Activated effector memory CD4-positive, alpha-beta T cell treated with anti-CD3 and anti-CD28 coated beads, Interleukin-2, amount 50 U/mL, for 16 hours (primary cell): Measurements from ENCODE around the gene NFIX.

ENCODE experiments used
- DNase-seq: peaks from one replicate; pipeline ENCODE4 v3.0.0-alpha.2; 2020

Gene NFIX

DNA sequence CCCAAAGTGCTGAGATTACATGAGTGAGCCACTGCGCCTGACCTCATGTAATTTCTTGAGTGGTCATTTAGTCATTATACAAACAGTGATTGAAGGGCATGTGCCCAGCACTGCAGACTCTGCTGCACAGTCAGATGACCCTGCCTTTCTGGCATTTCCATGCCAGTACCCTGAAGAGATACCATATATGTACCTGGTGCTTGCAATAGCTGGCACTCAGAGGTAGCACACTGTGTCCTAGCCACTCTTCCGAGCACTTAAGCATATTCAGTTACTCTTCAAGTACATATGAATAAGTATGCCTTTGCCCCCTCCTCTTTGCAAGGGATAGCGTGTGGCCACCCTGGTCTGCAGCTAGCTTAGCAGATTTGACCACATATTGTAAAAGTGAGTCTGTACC, 139.4 kb downstream of the NFIX start:
- DNase-seq: no peak

DNA sequence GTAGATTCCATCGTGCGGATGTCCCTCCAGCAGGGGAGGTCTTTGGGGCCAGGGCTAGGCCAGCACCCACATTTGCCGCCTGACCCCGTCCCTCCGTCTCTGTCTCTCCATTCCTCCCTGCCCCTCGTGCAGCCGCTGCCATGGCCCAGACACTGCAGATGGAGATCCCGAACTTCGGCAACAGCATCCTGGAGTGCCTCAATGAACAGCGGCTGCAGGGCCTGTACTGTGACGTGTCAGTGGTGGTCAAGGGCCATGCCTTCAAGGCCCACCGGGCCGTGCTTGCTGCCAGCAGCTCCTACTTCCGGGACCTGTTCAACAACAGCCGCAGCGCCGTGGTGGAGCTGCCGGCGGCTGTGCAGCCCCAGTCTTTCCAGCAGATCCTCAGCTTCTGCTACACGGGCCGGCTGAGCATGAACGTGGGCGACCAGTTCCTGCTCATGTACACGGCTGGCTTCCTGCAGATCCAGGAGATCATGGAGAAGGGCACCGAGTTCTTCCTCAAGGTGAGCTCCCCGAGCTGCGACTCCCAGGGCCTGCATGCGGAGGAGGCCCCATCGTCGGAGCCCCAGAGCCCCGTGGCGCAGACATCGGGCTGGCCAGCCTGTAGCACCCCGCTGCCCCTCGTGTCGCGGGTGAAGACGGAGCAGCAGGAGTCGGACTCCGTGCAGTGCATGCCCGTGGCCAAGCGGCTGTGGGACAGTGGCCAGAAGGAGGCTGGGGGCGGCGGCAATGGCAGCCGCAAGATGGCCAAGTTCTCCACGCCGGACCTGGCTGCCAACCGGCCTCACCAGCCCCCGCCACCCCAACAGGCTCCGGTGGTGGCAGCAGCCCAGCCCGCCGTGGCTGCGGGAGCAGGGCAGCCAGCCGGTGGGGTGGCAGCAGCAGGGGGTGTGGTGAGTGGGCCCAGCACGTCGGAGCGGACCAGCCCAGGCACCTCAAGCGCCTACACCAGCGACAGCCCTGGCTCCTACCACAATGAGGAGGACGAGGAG, 140.1 kb downstream of the NFIX start:
- DNase-seq: no peak

DNA sequence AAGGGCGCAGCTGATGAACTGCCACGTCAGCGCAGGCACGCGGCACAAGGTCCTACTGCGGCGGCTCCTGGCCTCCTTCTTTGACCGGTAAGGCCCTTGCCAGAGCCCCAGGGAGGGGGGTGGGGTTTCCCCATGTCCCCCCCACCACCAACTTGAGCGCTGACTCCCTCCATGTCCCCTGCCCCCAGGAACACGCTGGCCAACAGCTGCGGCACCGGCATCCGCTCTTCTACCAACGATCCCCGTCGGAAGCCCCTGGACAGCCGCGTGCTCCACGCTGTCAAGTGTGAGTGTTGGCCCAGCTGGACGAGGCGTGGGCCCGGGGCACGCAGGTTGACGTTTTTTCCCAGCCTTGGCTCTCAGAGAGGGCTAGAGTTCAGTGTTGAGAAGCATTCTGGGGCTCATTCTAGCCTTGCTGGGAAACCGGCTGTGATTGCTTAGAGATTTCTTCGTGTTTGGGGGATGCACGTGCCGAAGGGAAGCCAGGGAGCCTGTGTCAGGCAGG, 142.1 kb downstream of the NFIX start:
- no peak for DNase-seq

DNA sequence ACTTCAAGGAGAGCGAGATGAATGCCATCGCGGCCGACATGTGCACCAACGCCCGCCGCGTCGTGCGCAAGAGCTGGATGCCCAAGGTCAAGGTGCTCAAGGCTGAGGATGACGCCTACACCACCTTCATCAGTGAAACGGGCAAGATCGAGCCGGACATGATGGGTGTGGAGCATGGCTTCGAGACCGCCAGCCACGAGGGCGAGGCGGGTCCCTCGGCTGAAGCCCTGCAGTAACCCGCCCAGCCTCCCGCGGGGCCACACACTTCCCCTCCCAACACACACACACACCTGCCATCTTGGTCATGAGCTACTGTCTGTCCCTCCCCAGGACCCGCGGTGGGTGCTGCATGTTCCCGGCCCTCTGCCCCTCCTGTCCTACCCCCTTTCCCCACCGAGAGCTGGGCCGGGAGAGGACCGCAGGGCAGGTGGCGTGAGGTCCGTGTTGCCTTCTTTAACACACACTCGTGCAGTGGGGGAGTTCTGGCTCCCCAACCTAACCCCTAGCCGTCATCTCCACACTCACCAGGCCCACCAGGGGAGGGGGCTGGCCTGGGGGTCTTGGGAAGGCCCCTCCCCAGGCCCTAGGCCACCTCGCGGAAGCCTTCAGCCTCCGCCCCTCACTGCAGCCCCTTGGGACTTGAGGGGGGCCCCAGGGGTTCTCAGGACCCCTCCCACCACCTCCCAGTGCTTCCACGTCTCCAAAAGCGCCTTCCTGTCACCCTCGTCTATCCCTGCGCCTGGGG, 143.1 kb downstream of the NFIX start:
- no peak for DNase-seq

DNA sequence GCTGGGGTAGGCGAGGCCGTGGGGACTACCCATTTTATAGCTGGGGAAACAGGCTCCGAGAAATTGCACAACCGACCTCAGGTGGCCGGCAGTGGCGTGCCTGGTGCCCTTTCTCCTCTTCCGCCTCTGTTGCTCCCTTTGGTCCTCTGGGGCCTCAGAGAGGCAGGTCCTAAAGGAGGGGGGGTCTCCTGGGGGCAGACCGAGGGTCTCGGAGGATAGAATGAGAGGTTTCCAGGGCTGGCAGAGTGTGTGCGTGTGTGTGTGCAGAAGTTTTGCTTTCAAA, 143.6 kb downstream of the NFIX start:
- DNase-seq: no peak

DNA sequence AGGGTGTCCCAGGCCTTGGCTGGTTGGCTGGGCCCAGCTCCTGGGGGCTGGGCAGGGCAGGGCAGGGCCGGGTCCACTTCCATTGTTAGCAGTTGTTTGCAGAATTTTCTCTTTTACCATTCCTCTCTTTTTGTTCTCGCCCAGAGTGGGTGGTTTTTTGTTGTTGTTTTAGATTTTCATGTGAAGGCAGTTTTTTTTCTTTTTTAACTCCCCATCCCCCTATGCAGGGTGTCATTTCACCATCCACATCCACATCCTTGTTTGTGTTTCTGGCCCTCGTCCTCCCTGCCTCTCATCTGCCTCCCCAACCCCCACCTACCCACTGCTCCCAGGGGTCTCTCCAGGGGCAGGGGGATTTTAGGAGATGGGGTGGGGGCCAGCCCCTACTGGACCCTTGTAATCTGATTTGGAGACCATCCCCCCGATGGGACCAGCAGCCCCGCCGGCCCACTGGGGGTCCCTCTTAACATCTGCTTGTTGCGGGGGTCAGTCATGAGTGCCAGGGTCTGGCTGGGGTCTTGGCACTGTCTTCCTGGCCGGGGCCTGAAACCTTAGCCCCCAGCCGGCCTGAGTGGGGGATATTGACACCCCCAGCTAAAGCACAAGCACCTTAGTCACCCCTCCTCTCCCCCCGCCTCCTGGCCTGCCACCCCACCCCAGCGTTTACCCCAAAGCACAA, 144.5 kb downstream of the NFIX start:
- DNase-seq: no peak

DNA sequence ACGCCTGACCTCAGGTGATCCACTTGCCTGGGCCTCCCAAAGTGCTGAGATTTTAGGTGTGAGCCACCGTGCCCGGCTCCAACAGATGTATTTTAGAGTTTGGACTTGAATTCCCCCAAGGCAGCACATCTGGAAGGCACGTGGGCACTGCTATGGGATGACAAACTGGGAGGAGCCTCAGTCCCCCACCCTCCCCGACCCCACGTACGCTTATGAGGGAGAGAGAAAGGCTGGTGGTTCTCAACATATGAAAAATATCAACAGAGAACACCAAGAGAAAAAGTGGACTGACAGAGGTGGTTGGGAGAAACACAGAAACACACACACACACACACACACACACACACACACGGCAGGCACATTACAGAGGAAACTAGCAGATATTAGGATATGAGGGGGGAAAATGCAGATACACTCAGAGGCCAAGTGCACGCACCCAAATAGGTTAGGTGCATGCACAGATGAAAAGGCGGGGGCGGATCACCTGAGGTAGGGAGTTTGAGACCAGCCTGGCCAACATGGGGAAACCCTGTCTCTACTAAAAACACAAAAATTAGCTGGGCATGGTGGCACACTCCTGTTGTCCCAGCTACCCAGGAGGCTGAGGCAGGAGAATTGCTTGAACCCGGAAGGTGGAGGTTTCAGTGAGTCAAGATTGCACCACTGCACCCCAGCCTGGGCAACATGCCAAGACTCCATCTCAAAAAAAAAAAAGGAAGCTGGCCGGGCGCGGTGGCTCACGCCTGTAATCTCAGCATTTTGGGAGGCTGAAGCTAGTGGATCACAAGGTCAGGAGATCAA, 151.7 kb downstream of the NFIX start:
- DNase-seq: no peak
